SW480 (cell line): Measurements from ENCODE around the gene RSBN1L.
A peak's percentile ranks its signal among the peaks of the same experiment; 100 is the strongest.
"Not testable (repeated sequence)": the region's sequence is repeated elsewhere in the genome, so short reads cannot be mapped to it uniquely, and the experiment has no call there.

Experiments used
- DNase-seq: peaks from one replicate; pipeline ENCODE4 v3.0.0-alpha.2; 2016; ENCODE audit warnings: low spot score

The RSBN1L gene

DNA sequence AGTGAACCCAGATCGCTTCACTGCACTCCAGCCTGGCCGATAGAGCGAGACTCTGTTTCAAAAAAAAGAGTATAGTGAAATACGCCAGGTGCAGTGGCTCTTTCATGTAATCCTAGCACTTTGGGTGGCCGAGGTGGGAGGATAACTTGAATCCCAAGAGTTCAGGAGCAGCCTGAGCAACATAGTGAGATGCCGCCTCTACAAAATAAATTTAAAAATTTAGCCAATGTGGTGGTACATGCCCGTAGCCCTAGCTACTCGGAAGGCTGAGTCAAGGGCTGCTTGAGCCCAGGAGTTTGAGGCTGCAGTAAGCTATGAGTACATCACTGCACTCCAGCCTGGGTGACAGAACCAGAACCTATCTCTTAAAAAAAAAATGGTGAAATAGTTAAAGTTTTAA lies 74.1 kb downstream of the RSBN1L start:
- no peak for DNase-seq

DNA sequence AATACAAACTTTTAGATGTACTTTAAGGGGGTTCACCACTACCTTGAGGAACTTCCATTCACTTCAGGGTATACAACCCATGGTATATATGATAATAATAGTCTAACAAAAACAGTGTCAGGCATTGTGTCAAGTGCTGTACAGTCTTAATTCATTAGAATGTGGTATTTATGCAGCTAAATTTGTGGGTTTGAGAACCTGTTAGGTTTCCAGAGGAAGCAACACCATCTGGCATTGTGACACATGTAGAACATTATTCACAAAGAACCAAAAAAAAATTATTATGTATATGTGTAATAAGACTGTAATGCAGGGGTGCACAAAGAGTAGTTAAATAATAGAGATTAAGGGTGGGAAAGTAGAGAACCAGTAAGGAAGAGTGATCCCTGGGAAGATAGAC lies 75.6 kb downstream of the RSBN1L start:
- DNase-seq, result no peak

DNA sequence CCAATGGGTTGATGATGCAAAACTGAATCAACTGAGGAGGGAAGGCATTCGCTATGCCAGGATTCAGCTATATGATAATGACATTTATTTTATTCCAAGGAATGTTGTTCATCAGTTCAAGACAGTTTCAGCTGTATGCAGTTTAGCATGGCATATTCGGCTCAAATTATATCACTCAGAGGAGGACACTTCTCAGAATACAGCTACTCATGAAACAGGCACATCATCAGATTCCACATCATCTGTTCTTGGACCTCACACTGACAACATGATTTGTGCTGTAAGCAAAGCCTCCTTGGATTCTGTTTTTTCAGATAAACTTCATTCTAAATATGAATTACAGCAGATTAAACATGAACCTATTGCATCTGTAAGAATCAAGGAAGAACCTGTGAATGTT lies 82.3 kb downstream of the RSBN1L start:
- DNase-seq, result no peak

DNA sequence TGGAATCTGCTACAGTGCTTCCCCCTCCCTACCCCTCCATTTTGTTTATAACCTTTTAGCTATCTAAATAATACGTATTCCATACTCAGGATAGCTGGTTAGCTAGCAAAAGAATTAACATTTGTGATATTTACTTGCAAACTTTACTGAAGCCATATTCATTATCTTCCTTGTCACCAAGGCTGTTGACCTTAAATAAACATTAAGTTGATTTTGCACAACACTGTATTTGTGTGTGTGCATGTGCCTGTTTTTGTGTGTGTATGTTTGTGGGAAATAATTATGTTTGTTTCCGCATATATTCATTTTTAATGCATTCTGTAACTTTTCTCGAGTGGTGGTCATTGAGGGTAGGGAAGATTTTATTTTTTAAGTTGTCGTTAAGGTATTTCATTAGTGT lies 86.1 kb downstream of the RSBN1L start:
- DNase-seq, result no peak

DNA sequence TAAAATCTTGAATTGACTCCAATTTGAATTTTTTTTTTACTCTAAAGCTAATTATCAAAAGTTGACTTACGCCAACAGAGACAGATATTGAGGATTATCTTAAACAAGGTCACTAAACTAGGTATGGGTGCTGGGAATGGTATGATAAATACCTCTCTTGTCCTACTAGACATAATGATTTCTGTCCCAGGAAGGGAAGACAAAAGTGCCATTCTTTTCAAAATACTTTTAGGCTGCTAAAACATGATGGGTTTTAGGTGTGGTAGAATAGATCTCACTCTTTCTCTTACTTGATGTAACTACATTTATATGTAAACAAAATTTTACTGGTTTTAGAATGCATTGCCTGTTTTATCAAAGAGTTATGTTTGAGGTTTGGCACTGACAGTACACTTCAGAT lies 86.9 kb downstream of the RSBN1L start:
- DNase-seq, result no peak

DNA sequence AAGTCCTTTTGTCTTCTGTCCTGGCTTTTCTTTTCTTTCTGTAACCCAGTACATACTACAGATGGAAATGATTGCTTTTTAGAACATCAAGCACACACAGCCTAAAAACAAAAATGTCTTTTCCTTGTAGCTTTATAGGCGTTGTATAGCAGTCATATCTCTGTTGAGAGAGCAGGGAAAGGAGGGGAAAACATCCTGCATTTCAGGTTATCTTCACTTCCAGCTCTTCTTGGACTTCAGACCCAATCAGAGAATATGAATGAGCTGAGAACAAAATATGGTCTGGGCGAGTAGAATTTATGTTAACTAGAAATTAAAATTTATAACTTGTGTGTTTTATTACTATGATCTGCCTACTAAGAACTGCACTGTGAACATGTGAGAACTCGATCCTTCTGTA lies 87.3 kb downstream of the RSBN1L start:
- DNase-seq, result no peak

DNA sequence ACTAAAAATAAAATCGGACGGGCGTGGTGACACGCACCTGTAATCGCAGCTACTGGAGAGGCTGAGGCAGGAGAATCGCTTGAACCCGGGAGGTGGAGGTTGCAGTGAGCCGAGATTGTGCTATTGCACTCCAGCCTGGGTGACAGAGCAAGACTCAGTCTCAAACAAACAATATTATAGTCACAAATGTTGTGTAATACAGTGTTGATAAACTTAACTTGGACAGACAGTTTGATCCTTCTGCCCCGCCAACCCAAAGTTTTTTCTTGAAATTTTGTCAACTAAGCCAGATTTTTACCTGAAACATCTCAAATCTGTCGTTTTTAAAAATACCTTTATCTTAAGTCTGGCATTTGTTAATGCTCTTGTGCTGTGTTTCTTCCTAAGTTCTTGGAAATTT lies 88.2 kb downstream of the RSBN1L start:
- DNase-seq, result not testable (repeated sequence)

DNA sequence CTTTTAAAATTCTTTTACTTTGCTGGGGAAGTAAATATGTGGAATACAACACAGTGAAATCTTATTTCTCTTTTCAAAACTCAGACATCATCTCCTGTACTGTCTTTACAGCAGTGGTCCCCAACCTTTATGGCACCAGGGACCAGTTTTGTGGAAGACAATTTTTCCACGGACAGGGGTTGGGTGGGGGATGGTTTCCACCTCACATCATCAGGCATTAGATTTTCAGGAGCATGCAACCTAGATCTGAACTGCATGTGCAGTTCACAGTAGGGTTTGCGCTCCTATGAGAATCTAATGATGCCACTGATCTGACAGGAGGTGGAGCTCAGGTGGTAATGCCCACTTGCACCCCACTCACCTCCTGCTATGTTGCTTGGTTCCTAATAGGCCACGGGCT lies 89.8 kb downstream of the RSBN1L start:
- DNase-seq, result no peak

DNA sequence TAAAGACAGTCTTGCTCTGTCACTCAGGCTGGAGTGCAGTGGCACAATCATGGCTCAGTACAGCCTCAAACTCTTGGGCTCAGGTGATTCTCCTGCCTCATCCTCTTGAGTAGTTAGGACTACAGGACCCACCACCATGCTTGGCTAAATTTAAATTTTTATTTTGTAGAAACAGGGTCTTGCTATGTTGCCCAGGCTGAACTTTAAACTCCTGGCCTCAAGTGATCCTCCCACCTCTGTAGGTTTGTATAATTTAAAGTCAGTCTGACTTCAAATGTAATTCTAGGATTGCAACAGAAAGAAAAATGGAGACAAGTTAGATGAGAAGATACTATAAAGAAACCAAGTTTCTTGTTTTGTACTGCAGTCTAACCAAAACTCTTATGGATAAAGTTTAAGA lies 90.5 kb downstream of the RSBN1L start:
- no peak for DNase-seq

DNA sequence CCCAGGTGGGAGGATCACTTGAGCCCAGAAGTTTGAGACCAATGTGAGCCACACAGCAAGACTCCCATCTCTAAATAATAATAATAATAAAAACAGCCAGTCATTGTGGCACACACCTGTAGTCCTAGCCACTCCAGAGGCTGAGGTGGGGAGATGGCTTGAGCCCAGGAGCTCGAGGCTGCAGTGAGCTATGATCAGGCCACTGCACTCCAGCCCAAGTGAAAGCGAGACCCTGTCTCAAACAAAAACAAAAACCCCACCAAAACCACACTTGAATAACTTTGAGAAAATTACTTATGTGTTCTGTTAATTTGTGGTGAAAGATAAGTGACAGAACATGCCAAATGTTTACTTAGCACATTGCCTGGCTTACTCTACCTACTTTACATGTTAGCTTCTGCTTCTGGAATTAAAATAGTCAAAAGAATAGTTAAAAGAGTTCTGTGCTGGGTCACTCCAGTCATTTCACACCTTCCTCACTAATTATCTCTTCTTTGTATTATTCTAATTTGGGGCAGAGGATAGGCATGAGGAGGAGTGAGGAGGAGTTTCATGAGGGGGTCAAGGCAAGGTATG lies 92.2 kb downstream of the RSBN1L start:
- no peak for DNase-seq

DNA sequence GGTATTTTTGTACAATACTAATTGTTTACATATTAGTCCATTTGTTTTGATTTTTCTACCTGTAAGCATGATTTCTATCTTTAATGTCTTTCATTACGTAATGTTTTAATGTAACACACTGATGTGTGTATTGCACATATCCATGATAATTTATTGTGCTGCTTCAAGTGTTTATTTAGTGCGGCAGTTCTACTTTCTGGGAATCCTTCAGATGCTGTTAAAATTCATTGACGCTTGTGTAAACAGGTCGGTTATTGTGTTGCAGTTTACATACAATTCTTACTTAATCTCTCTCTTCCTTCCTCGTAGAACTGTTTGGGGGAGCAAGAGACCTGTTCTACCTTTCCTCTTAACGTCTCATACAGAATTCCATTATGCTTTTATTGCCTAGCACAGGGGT lies 95.1 kb downstream of the RSBN1L start:
- no peak for DNase-seq

DNA sequence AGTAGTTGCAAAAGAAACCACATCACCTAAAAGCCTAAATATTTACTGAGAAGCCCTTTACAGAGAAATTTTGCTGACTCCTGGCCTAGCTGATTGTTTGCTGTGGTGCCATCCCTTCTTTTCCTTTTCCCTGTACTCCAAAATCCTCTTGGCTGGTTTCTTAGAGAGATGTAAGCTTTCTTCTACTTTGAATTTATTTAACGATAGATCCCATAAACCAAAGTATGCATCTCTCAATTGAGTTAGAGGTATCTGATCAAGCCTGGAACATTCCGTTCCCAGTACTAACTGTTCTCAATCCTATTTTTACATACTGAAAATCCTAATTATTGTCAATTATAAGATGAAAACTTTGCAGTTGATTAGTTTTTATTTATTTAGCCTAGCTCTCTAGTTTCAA lies 95.7 kb downstream of the RSBN1L start:
- no peak for DNase-seq

DNA sequence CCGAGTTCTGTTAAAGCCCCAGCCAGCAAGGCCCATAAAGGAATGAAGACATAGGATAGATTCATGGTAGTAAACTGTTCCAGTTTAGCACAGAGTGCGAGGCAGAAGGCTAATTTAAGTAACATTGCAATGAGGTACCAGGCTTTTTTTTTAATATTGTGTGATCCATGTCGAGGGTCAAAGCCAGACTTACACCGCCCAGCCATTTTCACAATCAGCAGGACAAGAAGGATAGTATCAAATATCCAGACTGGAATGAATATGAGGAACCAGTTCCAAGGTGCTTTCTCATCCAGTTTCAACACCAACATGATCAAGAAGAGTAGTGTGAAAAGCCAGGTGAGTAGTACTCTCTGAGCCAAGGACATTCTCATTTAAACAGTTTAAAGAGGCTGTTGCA lies 97.7 kb downstream of the RSBN1L start:
- DNase-seq, result no peak

DNA sequence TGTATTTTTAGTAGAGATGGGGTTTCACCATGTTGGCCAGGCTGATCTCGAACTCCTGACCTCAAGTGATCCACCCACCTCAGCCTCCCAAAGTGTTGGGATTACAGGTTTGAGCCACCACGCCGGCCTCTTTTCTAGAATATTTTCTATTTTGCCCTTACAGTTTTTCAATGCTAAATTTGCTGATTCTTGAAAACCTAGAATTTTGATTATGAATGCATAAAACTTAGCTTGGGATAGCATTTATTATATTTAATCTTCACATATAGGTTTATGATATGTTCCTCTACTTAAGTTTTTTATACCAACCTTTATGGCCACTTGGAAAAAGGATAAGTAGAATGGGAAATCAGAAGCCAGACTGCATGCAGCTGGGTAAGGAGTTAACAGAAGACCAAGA lies 99.8 kb downstream of the RSBN1L start:
- no peak for DNase-seq

DNA sequence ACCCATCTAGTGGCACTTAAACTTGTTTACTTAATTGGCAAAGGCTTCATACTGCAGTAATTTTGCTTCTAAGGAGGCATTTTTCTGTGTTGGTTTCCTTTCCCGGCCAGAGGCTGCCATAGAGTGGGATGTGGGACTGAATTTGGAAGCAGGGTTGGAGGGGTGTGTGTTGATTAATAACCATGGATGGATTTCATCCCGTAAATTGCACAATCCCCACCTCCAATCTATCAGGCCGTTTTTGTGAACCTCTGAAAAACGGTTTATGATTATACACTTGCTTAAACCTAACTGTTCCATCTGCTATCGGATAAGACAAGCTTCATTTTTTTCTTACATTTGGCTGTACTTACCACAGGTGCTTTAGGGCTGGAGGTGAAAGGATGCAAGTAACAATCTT lies 100.7 kb downstream of the RSBN1L start:
- no peak for DNase-seq

DNA sequence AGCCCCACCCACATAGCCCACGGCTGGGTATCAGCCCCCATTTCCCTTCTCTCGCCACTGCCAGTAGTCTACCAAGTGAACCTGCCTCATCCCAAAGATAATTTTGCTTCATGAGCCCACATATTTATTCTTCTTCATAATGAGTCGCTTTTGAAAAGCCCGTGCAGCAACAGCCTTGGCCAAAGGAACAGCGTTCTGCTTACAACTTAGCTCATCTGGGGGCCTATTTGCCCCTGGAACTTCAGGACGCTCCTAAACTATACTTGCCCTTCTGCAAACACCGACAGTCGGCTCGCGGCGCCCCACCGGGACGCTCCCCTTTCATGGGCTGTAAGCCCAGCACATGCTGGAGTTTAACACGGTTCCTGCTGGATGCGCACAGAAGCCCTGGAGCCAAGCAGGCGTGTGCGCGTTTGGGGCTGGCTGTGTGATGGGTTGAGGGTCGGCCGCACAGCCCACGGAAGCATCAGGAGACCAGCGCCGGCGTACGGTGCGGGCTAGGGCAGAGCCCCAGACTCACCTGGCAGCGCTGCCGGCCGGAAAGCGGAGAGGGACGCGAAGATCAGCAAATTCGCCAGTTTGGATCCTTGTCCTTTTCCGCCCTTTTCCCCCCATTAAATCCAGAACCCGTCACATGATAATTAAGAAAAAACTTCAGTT lies 101.6 kb downstream of the RSBN1L start:
- DNase-seq, result no peak

DNA sequence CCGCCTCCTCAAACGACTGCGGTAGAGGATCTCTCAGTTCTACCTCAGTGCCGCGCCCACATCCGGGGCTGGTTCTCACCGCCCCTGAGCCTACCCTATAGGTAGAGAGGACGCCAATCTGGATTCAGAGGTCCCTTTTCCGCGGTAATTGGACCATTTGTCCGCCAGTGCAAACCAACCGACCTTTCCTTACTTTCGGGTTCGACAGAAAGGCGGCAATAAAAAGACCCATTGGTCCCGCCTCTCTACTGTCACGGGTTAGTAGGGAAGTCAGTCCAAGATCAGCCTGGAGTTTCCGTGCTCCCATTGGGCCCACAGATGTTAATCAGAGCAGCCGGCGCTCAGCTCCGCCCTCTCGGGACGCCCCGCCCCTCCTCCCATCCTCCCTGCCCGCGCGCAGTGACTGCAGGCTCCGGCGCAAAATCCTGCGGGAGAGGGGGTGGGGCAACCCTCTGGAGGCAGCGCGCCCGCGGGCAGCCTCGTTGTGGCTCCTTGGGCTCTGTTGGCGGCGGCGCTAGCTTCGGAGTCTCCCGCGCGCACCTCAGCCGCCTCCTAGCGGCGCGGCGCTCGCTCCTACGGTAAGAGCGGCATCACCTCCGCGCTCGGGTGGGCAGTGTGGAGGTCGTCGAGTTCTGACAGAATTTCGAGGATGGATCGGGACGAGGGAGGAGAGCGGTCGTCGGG lies 102.3 kb downstream of the RSBN1L start, which contains the start of the genes PHTF2 and TMEM60:
TSS of gene PHTF2 (plus strand) at position 380 of the 684 bp plus-strand sequence.
TSS of gene TMEM60 (minus strand) at position 41 of the 684 bp plus-strand sequence. CDS start 4,061 bp downstream, outside the sequence.
- DNase-seq, result peak; percentile 100

DNA sequence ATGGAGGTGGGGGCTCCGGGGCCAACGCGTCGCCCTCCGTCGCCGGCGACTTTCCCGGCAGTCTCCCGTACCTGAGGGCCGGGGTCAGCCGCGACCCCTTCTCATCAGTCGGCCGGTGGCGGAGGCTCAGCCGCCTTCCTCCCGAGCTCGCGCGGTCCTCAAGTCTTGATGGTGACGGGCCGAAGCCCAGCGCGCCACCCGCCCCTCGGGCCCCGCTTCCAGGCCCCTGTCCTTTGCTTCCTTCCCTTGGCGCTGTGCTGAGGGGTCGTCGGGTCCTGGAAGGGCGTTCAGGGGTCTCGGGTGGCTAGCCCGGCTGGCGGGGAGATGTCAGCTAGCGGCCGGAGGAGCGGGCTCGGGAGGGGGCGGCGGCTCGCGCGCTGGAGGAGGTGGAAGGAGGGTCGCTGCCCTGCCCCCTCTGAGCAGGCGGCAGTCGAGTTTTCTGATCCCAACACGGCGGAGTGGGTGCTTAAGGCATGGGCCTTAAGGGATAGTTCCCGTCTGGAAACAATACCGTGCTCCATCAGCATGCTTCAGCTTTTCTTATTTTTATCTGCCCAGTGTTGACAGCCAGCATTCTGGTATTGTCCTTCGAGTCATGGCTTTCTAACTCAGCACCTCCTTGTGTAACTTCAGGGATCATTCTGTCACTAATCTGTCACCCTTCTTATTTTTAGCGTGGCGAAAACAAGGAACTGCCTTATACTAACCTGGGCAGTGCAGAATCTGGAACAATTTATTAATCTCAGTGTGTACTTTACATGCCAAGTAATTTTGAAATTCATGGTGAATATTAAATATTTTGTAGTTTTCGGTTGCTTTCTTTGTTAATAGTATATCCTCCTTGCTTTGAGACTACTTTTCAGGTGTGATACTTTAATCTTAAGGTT lies 103.1 kb downstream of the RSBN1L start:
- peak; percentile 68 for DNase-seq

DNA sequence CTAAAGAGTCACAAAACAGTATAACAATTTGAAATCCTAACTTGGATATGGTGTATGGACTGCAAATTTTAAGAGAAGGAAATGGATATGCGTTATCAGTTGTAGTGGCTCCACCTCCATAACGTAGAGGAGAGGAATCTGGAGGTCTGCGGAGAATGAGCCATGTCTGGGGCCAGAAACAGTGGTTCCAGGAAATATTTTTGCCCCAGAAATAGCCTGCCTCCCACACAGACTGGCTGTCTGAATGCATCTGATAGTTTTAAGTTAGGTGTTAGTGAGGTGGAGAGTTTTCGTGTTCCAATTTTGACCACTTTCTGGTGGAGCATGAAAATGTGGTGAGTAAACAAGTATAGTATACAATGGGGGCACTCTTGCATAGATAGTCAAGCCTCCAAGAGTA lies 103.9 kb downstream of the RSBN1L start:
- no peak for DNase-seq

DNA sequence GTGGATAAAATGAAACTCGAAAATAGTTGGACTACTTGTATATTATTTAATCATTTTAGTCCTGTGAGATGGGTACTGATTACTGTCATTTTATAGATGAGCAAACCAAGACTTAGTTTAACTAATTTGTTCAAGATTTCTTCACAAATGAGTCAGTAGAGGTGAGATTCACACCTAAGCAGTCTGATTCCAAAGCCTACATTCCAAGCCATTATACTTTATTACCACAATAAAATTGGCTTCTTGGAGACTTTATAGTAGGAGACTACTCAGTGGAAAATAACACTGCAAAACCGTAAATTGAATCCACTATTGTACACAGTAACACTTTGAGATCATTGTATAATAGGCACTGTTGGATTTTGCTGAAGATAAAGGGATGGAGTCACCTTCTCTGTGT lies 104.5 kb downstream of the RSBN1L start:
- no peak for DNase-seq

DNA sequence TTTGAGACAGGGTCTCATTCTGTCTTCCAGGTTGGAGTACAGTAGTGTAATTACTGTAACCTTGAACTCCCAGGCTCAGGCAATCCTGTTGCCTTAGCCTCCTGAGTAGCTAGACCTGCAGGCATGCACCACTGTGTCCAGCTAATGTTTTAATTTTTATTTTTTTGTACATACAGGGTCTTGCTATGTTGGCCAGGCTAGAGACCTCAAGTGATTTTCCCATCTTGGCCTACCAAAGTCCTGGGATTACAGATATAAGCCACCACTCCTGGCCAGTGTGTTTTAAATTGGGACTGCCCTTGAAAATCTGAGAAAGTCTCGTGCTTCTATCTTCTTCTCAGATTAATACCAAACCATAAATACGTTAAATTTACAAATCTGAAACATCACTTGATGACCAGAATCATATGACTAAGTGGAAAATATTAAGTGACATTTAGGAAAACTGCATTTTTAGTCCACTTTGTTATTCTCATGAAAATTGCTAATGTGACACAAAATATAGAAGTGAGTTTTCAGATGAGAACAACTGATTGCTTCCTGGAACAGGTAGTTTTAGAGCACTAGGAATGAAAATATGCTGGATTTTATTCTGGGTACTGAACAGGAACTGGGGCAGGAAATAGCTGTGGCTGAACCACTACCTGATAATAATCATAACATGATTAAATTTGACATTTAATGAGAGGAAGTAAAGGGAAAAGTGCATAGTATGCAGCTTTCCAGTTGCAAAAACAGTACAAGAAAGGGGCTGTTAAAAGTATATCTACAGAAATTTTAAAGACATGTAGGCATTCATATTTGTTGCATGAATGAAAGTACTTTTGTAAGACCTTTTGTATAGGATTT lies 106.5 kb downstream of the RSBN1L start:
- no peak for DNase-seq

DNA sequence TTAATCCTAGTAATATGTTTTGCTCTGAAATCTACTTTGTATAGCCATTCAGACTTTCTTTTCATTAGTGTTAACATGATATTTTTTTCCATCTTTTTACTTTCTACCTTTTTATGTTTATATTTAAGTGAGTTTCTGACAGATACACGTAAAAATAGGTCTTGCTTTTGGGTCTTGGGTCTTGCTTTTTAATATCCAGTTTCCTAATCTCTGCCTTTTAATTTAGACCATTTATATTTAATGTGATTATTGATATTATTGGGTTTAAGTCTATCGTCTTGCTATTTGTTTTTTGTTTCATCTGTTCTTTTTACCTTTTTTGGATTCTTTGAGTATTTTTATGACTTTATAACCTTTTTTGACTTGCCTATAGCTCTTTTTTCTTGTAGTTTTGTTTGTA lies 110.2 kb downstream of the RSBN1L start:
- DNase-seq, result no peak
